Ramos (cell line): Measurements from ENCODE around the gene RNLS.

Experiments used
- in situ Hi-C: fragments of 300-500 bp; cut with MboI; formaldehyde crosslinking; loops from one replicate; pipeline ENCODE4 v1.14.3; 2022; ENCODE audit warnings: low sequenced_read_pairs; ENCODE audit not compliant: unreplicated experiment

The RNLS gene

DNA sequence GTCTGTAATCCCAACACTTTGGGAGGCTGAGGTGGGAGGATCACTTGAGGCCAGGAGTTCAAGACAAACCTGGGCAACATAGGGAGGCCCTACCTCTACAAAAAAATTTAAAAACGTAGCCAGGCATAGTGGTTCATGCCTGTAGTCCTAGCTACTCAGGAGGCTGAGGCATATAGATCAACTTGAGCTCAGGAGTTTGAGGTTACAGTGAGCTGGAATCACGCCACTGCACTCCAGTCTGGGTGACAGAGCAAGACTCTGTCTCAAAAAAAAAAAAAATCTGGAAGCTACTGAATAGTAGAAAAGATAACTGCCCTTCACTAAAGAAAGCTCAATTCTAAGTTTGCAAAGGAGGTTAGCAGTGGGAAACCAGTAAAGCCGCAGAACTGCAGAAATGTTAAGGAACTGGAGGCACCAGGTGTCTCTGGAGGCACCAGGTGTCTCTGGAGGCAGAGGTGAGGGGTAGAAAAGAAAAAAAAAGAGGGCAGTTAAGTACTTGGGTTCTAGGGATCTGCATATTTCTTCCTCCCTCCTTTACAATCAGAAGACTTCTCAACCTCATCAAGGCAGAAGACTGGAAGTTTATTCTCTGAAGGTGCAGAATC is 56.5 kb downstream of the RNLS start:
- in situ Hi-C loops, result no loop called here

GRCh38 chr10:88525371-88526069 is 57.6 kb downstream of the RNLS start:
- in situ Hi-C loops, result no loop called here

DNA sequence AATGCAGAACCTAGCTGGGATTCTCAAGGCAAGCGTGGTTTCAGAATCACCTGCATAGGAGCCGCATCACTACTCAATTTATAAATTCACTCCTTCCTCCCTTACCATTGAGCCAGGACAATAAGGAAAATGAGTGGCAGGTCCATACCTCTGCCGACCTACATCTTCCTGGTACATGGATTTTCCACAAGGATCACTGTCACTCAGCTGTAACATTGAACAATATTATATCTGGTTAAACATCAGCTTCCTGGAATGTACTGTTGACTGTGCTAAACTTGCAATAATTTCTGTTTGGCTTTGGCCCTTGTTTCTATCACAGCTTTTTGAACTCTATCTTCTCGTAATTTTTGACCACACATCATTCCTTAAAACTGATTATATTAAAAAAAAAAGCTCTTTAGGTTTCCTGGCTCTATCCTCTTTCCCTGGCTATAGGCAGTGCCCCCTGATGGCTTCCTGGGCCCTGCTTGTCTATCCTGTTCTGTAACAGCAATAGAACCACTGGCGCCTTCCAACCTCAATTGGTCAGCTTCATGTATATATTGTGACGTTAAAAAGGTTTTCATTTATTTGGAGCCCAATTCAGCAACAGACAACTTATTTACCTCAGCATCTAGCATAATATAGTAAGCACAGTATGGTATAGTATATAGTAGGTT is 59.2 kb downstream of the RNLS start:
- in situ Hi-C loops, result no loop called here

GRCh38 chr10:88522715-88523114 is 60.4 kb downstream of the RNLS start:
- in situ Hi-C loops, result no loop called here

DNA sequence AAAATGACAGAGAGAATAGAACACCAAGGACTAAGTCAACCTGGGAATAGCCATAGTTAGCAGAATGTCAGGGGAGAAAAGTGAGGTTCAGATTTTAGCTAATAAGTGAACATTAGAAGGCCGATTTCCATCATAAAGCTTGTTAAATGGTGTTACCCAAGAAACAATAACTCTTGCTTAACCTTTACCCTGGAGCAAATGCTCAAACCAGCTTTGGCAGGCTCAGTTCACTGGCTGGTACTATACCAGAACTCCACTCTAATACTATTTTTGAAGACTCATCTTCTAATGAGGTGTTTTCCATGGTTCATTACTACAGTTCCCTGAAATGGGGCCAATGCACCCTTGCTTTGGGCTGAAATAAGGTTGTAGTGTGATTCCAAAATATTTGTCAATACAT is 61.3 kb downstream of the RNLS start:
- in situ Hi-C loops, result no loop called here

- in situ Hi-C loops, result no loop called here
Observed at GRCh38 chr10:88515235-88515634, 67.9 kb downstream of the RNLS start.

DNA sequence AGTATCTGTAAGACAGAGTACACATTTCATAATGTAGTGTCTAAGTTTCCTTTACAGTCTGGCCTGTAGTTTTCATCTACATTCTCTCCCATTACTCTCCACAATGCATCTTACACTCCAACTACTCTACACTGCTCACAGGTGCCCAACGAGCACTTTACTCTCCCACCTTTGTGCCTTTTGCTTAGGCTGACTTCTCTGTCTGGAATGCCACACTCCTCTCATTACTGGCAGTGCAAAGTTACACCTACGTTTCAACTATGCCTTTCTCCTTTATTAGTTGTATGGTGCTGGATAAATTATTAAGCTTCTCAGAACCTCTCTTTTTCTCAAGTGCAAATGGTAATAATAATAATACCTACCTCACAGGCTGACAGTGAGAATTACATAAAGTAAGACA is 70.5 kb downstream of the RNLS start:
- in situ Hi-C loops, result no loop called here

GRCh38 chr10:88508796-88509195 is 74.3 kb downstream of the RNLS start:
- in situ Hi-C loops, result no loop called here

- in situ Hi-C loops, result no loop called here
Observed at GRCh38 chr10:88507826-88508453, 75.2 kb downstream of the RNLS start.

GRCh38 chr10:88507404-88507803 is 75.7 kb downstream of the RNLS start:
- in situ Hi-C loops, result no loop called here

DNA sequence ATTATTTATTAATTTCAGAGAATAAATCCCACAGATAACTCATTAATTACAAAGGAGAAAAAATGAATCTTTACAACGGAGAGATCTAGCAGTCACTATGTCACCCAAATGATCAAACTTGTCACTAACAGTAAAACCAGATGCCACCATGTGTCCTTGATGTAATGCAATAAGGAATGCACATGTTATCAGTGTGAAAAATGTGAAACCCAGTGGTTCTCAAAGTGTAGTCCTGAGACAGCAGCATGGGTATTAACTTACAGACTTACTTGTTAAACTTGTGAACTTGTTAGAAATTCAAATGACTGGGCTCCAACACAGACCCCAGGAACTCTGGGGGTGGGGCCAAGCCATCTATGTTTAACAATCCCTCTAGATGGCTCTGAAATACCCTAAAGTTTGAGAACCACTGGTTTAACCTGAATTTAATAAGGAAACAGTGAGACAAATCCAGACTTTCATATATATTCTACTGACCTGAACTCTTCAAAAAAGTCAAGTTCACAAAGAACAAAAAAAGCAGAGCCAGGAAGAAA is 77.4 kb downstream of the RNLS start:
- in situ Hi-C loops, result no loop called here

DNA sequence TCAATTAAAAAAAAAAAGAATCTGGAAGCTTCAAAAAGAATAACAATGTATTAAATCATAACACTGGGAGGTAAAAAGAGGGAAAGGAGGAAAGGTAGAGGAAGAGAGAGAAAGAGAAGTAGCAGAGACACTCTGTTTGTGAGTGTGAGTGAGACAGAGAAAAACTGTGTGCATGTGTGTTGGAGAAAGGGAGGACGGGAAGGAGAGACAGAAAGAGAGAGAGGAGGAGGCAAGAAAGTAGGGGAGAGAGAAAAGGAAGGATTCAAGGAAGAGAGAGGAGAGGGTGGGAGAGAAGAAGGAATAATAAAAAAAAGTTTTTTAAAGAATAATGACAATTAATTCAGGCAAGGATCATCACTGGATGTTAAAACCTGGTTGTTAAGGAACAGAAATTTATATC is 77.9 kb downstream of the RNLS start:
- in situ Hi-C loops, result no loop called here

DNA sequence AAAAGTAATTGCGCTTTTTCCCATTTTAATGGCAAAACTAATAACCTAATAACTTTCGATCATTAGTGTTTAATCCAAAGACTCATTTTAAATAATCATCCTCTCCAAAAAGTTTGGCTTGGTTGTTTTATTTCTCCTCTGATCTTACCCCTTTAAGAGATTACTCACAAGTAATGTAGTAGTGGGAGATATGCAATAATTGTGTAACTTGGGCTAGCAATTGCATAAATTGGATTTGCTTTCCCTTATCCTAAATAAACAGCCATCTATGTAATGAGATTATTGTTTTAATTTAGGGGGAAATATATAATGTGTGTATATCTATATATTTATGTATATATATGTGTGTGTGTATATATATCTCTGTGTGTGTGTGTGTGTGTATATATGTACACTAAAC is 82.5 kb downstream of the RNLS start:
- in situ Hi-C loops, result no loop called here

DNA sequence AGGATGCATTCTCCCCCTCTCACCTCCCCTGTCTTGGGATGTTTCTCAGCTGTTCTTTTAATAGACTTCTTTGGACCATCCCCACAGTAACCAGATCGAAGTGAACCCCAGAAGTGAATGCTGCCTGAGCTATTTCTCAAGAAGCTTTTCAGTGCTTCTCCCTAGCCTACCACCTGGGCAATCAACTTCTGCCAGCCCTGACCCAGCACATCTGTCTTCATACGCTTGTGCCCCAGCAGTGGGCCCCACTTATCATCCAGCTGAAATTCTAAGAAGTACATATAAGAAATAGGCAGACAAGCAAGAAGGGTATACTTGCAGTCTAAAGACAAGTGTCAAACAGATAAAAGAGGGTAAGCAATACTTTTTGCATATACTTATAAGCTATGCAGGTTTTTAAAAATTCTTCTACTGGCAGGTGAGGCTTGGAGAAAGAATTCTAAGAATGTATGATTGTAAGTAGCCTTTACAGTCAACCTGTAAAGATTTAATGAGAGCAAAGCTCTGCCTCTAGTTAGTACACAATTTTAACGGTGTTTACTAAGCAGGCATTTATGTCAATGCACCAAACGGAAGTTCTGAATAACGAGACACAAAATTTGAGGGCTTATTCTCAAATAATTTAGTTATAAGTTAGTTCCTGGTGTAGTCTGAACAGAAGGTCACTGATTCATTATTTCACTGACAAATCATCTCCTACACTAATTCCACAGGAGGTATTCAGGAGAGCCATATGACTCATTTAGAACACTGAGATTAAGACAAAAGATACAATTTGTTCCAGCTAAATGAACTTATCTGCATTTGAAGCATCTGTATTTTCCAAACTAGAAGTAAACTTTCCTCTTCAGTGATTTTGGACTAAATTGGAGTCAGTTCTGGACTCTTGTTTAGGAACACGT is 83.3 kb downstream of the RNLS start:
- in situ Hi-C loops, result no loop called here

GRCh38 chr10:88497913-88498312 is 85.2 kb downstream of the RNLS start:
- in situ Hi-C loops, result no loop called here

DNA sequence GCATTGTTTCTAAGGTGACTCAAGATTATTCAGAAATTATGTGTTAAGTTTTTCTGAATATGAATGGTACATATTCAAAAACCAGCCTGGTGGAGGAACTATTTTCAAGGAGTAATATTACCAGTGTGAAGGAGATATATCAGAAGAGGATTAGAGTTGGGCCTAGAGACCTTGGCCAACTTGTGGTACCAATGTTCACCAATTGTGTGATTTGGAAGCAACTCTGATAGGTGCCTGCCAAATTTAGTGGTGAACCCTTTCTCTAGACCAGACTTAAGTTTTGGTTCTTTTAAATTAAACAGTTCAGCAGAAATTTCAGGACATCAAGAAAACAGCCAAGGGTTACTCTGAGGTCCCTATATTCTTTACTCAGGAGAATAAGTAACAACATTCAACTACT is 88.6 kb downstream of the RNLS start:
- in situ Hi-C loops, result no loop called here

DNA sequence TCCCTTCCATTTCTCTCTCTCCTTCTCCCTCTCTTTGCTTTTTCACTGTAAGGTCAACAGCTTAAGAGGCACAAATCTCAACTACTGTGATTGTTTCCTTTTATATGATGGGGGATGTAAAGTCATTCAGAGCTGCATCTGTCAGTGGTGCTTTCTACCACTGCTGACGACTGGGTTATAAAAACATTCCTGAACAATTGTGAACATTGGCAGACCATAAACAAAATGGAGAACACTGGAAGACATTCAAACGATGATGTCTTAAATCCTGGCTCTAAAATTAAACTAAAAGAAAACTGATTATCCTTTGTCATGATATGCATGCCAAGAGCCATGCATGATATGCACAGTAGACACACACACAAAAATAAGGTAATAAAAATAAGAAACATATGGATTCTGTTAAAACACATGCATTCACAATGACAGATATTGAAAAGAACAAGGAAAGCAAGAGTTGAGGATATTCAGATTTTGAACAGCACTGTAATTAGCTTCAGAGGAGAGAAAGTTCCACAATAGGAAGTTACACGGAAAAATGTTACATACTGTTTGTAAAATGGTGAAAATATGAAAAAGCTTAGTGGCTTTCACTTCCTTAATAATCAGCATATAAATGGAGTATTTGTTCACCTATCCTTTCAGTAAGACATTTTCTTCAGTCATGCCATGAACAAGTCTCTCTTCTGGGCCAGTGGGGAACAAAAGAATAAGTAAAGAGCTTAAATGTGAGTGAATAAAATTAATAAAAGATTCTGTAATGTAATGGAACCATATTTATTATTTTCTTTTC is 89.2 kb downstream of the RNLS start:
- in situ Hi-C loops, result no loop called here

DNA sequence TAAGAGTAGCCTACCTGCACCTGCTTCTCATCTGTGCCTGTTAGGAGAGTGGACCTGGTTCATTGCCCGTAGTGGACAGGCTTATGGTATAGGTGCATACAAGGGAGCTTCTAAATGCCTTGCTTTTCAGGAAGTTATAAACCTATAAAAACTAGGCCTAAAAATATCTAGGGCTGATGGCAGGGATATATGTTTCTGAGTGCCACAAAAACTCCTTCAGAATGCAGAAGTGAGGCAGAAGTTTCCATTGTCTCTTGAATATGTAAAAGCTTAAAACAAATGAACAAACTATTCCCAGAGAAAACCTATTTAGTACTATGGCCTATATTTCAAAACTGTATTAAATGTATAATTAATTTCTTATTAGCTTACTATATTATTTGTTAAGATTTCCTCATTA is 91.8 kb downstream of the RNLS start:
- in situ Hi-C loops, result no loop called here

- in situ Hi-C loops, result no loop called here
Observed at GRCh38 chr10:88490231-88490980, 92.7 kb downstream of the RNLS start.
